ENCODE data around the gene IP6K2. TPM values are rescaled to one million over a fixed set of nuclear protein-coding genes. Genes with fewer than 3 reads are reported as not detected.
A peak's percentile ranks its signal among the peaks of the same experiment; 100 is the strongest.

IP6K2 gene
- total RNA-seq, 4 donors from 2014 or later: 97.6 to 211 (median 163) TPM

DNA sequence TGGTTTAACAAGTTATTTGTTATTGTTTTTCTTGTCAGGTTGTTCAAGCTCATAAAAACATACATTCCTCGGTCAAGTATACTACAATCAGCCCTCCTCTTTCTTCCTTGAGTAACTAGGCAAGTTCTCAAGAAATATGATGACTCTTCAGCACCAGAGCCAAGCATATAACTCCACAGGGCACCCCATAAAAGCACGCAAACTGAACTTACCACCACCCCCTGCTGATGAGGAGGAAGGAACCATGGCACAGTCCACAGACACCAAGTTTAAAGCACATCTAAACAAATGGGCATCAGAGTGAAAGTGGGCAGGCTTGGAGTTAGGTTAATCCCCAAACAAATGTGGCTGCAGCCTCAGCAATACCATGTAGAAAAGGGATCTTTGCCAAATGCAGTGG lies 5.3 kb downstream of the IP6K2 start:
- Histone ChIP-seq H3K9me3 (no peaks in the 10 kb centered on the region), H3K36me3 (peaks cover 0 to 62% (median 0%) of the 10 kb centered on the region in 3 donors), H3K27me3 (no peaks in the 10 kb centered on the region), H3K27ac (no peak overlapping the region), H3K4me1 (peaks cover 0 to 57% (median 4%) of the 10 kb centered on the region in 4 donors), H3K4me3 (no peak overlapping the region)
- no peak for DNase-seq
- TF ChIP-seq, protein P1, sequence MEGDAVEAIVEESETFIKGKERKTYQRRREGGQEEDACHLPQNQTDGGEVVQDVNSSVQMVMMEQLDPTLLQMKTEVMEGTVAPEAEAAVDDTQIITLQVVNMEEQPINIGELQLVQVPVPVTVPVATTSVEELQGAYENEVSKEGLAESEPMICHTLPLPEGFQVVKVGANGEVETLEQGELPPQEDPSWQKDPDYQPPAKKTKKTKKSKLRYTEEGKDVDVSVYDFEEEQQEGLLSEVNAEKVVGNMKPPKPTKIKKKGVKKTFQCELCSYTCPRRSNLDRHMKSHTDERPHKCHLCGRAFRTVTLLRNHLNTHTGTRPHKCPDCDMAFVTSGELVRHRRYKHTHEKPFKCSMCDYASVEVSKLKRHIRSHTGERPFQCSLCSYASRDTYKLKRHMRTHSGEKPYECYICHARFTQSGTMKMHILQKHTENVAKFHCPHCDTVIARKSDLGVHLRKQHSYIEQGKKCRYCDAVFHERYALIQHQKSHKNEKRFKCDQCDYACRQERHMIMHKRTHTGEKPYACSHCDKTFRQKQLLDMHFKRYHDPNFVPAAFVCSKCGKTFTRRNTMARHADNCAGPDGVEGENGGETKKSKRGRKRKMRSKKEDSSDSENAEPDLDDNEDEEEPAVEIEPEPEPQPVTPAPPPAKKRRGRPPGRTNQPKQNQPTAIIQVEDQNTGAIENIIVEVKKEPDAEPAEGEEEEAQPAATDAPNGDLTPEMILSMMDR (IDR thresholded peaks at IDR 0.05): no peak

DNA sequence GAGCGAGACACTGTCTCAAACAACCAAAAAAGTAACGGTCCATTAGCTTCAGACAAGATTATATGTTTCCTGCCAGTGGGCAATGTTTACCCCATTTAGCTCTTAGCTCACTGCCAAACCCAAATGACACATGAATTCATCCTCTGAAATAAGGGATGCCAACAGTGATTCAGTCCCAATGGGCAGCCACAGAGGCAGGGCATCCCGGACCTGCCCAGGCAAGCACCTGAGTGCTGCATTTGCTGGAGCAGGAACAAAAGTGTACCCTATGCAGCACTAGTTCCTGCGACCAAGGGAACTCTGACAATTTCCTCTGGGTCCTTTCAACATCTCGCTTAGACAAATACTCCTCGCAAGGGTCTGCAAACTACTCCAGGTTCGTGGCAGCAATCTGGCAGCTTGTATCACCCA lies 8.0 kb downstream of the IP6K2 start:
- Histone ChIP-seq H3K27me3 (no peaks in the 10 kb centered on the region), H3K36me3 (peaks cover 0 to 75% (median 0%) of the 10 kb centered on the region in 3 donors), H3K4me1 (peaks cover 0 to 41% (median 4%) of the 10 kb centered on the region in 4 donors), H3K9me3 (no peaks in the 10 kb centered on the region), H3K4me3 (no peak overlapping the region), H3K27ac (peak overlapping the region in 1 of 4 donors; percentile 20)
- TF ChIP-seq POLR2A (IDR thresholded peaks at IDR 0.05): no peak
- DNase-seq: no peak

DNA sequence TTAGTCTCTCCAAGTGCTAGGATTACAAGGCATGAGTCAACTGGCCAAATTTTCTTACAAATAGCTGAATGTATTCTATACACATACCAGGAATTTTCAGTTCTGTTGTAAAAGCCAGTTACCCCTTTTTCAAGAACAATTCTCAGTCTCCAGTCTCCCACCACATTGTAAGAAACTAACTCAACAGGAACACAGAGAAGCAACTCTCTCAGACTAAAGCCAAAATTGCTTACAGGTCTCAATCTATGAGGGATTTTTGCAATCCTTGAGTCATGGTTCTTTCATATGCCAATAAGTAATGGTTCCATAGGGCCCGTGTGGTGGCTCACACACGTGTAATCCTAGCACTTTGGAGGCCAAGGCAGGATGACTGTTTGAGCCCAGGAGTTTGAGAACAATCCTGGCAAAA lies 8.5 kb downstream of the IP6K2 start:
- TF ChIP-seq, protein P1 (IDR thresholded peaks at IDR 0.05): no peak
- no peak for TF ChIP-seq POLR2A (IDR thresholded peaks at IDR 0.05)
- no peak overlapping the region for H3K4me3 ChIP-seq
- H3K36me3 ChIP-seq: peaks cover 0 to 72% (median 0%) of the 10 kb centered on the region in 3 donors
- H3K27ac ChIP-seq: peak overlapping the region in 1 of 4 donors; percentile 20
- DNase-seq: no peak
- no peaks in the 10 kb centered on the region for H3K9me3 ChIP-seq
- H3K4me1 ChIP-seq: peaks cover 0 to 36% (median 4%) of the 10 kb centered on the region in 4 donors
- no peaks in the 10 kb centered on the region for H3K27me3 ChIP-seq

DNA sequence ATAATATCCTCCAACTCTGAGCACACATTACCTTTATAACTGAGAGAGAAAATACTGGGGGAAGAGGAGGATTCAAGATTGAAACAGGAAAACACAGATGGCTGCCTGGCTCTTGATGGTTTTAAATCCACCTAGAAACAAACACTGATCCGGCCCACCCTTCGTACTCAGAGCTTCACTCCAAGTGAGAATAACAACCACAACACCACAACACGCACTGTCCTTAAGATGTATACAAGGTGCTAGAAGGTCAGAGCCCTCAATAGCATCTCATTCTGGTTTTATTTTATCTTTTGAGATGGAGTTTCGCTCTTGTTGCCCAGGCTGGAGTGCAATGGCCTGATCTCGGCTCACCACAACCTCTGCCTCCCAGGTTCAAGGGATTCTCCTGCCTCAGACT lies 9.9 kb downstream of the IP6K2 start:
- no peaks in the 10 kb centered on the region for H3K9me3 ChIP-seq
- H3K27ac ChIP-seq: peak overlapping the region in 1 of 4 donors; percentile 10
- TF ChIP-seq POLR2A (IDR thresholded peaks at IDR 0.05): no peak
- TF ChIP-seq, protein P1 (IDR thresholded peaks at IDR 0.05): no peak
- H3K4me3 ChIP-seq: no peak overlapping the region
- DNase-seq: no peak
- peaks cover 0 to 22% (median 2%) of the 10 kb centered on the region in 4 donors for H3K4me1 ChIP-seq
- peaks cover 0 to 59% (median 0%) of the 10 kb centered on the region in 3 donors for H3K36me3 ChIP-seq
- H3K27me3 ChIP-seq: no peaks in the 10 kb centered on the region

DNA sequence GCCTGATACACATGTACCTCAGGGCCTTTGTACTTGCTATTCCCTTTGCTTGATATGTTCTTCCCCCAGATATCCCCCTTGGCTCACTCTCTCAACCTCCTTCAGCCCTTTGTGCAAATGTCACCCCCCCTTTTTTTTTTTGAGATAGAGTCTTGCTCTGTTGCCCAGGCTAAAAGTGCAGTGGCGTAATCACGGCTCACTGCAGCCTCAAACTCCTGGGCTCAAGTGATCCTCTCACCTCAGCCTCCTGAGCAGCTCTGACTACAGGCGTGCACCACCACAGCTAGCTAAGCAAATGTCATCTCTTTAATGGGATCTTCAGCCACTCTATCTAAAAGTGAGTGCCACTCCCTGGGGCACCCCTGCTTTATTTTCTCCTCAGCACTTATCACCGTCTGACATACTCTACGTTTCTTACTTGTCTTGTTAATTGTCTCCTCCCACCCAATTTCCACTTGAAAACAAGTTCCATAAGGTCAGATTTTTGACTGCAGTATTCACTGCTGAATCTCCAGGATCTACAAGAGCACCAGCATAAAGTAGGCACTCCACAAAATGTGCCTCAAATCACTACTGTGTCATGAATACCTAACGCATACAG lies 14.6 kb downstream of the IP6K2 start:
- Histone ChIP-seq H3K9me3 (no peaks in the 10 kb centered on the region), H3K27me3 (no peaks in the 10 kb centered on the region), H3K4me3 (no peak overlapping the region), H3K36me3 (peaks cover 0 to 47% (median 0%) of the 10 kb centered on the region in 3 donors), H3K27ac (no peak overlapping the region), H3K4me1 (no peaks in the 10 kb centered on the region)
- no peak for TF ChIP-seq POLR2A (IDR thresholded peaks at IDR 0.05)
- TF ChIP-seq, protein P1 (IDR thresholded peaks at IDR 0.05): no peak
- DNase-seq: no peak

DNA sequence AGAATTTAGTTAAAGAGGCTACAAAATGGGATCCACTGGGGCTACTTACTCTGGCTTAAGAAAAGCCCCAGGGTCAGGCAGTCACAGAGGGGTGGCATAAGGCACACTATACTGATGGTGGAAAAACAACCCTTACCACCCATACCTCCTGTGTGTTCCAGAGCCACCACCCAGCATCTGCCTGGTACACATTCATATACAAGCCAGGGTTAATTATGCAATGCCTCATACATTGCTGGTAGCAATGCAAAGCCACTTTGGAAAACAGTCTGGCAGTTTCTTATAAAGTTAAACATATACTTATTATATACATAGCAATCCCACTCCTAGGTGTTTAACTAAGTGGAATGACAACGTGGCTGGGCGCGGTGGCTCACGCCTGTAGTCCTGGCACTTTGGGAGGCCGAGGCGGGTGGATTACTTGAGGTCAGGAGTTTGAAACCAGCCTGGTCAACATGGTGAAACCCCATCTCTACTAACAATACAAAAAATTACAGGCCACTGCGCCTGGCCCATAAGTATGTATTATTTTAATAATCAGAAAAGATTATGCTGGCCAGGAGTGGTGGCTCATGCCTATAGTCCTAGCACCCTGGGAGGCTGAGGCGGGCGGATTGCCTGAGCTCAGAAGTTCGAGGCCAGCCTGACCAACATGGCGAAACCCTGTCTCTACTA lies 16.2 kb downstream of the IP6K2 start:
- H3K27me3 ChIP-seq: no peaks in the 10 kb centered on the region
- H3K36me3 ChIP-seq: peaks cover 0 to 38% (median 0%) of the 10 kb centered on the region in 3 donors
- H3K9me3 ChIP-seq: no peaks in the 10 kb centered on the region
- no peak overlapping the region for H3K4me3 ChIP-seq
- H3K4me1 ChIP-seq: no peaks in the 10 kb centered on the region
- TF ChIP-seq POLR2A (IDR thresholded peaks at IDR 0.05): no peak
- TF ChIP-seq, protein P1 (IDR thresholded peaks at IDR 0.05): no peak
- no peak for DNase-seq
- H3K27ac ChIP-seq: no peak overlapping the region
